SK-N-SH (cell line): ENCODE measurements around the gene ARHGEF18.

Experiments used
- CTCF ChIP-seq: fragments of 200-600 bp; sonication (generic); IDR thresholded peaks from 2 replicates; pipeline ENCODE4 v1.6.1; 2017; ENCODE audit warnings: antibody characterized with exemption, mild to moderate bottlenecking, moderate library complexity
- ELF1 ChIP-seq: IDR thresholded peaks from 2 replicates; pipeline ENCODE4 v1.4.0; 2012
- EZH2phosphoT487 ChIP-seq: fragments of 200-600 bp; sonication (generic); IDR thresholded peaks from 2 replicates; pipeline ENCODE4 v1.6.1; 2017; ENCODE audit warnings: low read depth, mixed run types, mild to moderate bottlenecking, antibody characterized with exemption, moderate library complexity, borderline replicate concordance
- GABPA ChIP-seq: IDR thresholded peaks from 2 replicates; pipeline ENCODE4 v1.4.0; 2012; ENCODE audit warnings: low read depth, mild to moderate bottlenecking
- JUND ChIP-seq: IDR thresholded peaks from 2 replicates; pipeline ENCODE4 v1.4.0; 2012
- MAX ChIP-seq: IDR thresholded peaks from 2 replicates; pipeline ENCODE4 v1.4.0; 2012; ENCODE audit warnings: low read depth
- MEF2A ChIP-seq: IDR thresholded peaks from 2 replicates; pipeline ENCODE4 v1.4.0; 2012; ENCODE audit warnings: low read depth, borderline replicate concordance
- NFIC ChIP-seq: IDR thresholded peaks from 2 replicates; pipeline ENCODE4 v1.4.0; 2012; ENCODE audit warnings: borderline replicate concordance
- POLR2AphosphoS5 ChIP-seq: IDR thresholded peaks from 2 replicates; pipeline ENCODE4 v1.6.1; 2012; ENCODE audit warnings: low read depth, low read length
- RAD21 ChIP-seq: IDR thresholded peaks from 2 replicates; pipeline ENCODE4 v1.6.1; 2012; ENCODE audit warnings: mild to moderate bottlenecking, low read length
- REST ChIP-seq: IDR thresholded peaks from 2 replicates; pipeline ENCODE4 v1.6.1; 2012; ENCODE audit warnings: mild to moderate bottlenecking, low read depth, low read length, moderate library complexity
- SIN3A ChIP-seq: IDR thresholded peaks from 2 replicates; pipeline ENCODE4 v1.6.1; 2012; ENCODE audit warnings: low read depth, mild to moderate bottlenecking, low read length, moderate library complexity, borderline replicate concordance
- ZBTB33 ChIP-seq: IDR thresholded peaks from 2 replicates; pipeline ENCODE4 v1.4.0; 2012; ENCODE audit warnings: low read depth, borderline replicate concordance

GRCh38 chr19:7340959-7341837 lies 7.5 kb upstream of the ARHGEF18 start:
- TF ChIP-seq CTCF = peak; percentile 93
- TF ChIP-seq ELF1 = no peak
- no peak for TF ChIP-seq ZBTB33
- no peak for TF ChIP-seq MAX
- TF ChIP-seq GABPA = no peak
- TF ChIP-seq NFIC = no peak
- no peak for TF ChIP-seq REST
- TF ChIP-seq POLR2AphosphoS5 = no peak
- peak; percentile 97 for TF ChIP-seq RAD21
- TF ChIP-seq EZH2phosphoT487 = no peak
- TF ChIP-seq SIN3A = no peak
- no peak for TF ChIP-seq JUND
- TF ChIP-seq MEF2A = no peak
